MG63 (cell line): Measurements from ENCODE around the gene ATRNL1. TPM values are rescaled to one million over a fixed set of nuclear protein-coding genes. Genes with fewer than 3 reads are reported as not detected.

Experiments used
- DNase-seq: peaks from one replicate; pipeline ENCODE4 v3.0.0-alpha.2; 2020
- H3K27me3 ChIP-seq: fragments of 250-450 bp; sonication (Bioruptor Pico); 2 replicates; pipeline ENCODE4 v1.5.1; 2020; ENCODE audit warnings: mild to moderate bottlenecking, moderate library complexity
- H3K36me3 ChIP-seq: fragments of 250-450 bp; sonication (Bioruptor Pico); 2 replicates; pipeline ENCODE4 v1.5.1; 2020; ENCODE audit warnings: mild to moderate bottlenecking, moderate library complexity
- H3K4me3 ChIP-seq: fragments of 250-450 bp; sonication (Bioruptor Pico); 2 replicates; pipeline ENCODE4 v1.5.1; 2020; ENCODE audit warnings: mild to moderate bottlenecking, moderate library complexity
- H3K9me3 ChIP-seq: fragments of 250-450 bp; sonication (Bioruptor Pico); 2 replicates; pipeline ENCODE4 v1.5.1; 2020; ENCODE audit warnings: mild to moderate bottlenecking, moderate library complexity
- total RNA-seq: library from RNA; depleted of rRNA; stranded (reverse); fragments of >200 nt; shearing (Covaris generic); gene quantifications from 2 replicates; pipeline ENCODE4 v1.2.3, GENCODE V29; 2014; ENCODE audit warnings: low replicate concordance; rRNA removed

The ATRNL1 gene
- total RNA-seq, 1 experiment from 2014 or later = 1.7 TPM

- Histone ChIP-seq H3K4me3 (no peak overlapping the region), H3K9me3 (no peaks in the 10 kb centered on the region), H3K36me3 (no peaks in the 10 kb centered on the region), H3K27me3 (no peaks in the 10 kb centered on the region)
- DNase-seq = no peak
Observed at GRCh38 chr10:115996031-115996430, 902.9 kb downstream of the ATRNL1 start.

- Histone ChIP-seq H3K9me3 (no peaks in the 10 kb centered on the region), H3K36me3 (no peaks in the 10 kb centered on the region), H3K4me3 (no peak overlapping the region), H3K27me3 (no peaks in the 10 kb centered on the region)
- DNase-seq = no peak
Observed at GRCh38 chr10:115998301-115998700, 905.1 kb downstream of the ATRNL1 start.

Other genes with a start within 250 kb of the ATRNL1 start
- 21.4 and 27.3 TPM in 2 replicates for gene TRUB1, start 155.2 kb upstream of the ATRNL1 start, total RNA-seq